Panc1 (cell line): ENCODE measurements around the gene LAIR2. TPM values are rescaled to one million over a fixed set of nuclear protein-coding genes. Genes with fewer than 3 reads are reported as not detected.

ENCODE experiments used
- ATAC-seq: fragments of 200-7000 bp; cut with Tn5 transposase; 2 replicates; pipeline ENCODE4 v1.9.1; 2020; ENCODE audit warnings: mild to moderate bottlenecking, moderate library complexity
- BruUV-seq: library from RNA; stranded (reverse); fragments of 400-500 nt; replicated peaks from 2 replicates; lab custom pipeline; 2021; lab: Mats Ljungman, UMichigan
- CTCF ChIA-PET: fragments of 300-600 bp; sonication (Branson Sonifier 250); formaldehyde crosslinking; loops from one replicate; lab custom pipeline; 2022; ENCODE audit warnings: antibody characterized with exemption; lab: Charles Lee
- POLR2A ChIA-PET: fragments of 300-600 bp; sonication (Branson Sonifier 250); formaldehyde crosslinking; loops from one replicate; lab custom pipeline; 2022; ENCODE audit warnings: antibody characterized with exemption; lab: Charles Lee
- DNase-seq: peaks from one replicate; pipeline ENCODE4 v3.0.0-alpha.2; 2010; ENCODE audit warnings: low read depth, low spot score
- H3K27ac ChIP-seq: 2 replicates; pipeline ENCODE4 v1.5.1; 2011; ENCODE audit warnings: mild to moderate bottlenecking, low read length, inconsistent platforms
- H3K27me3 ChIP-seq: fragments of 200-500 bp; sonication (Bioruptor generic); 2 replicates; pipeline ENCODE4 v1.6.0; 2014; ENCODE audit warnings: low read length, inconsistent platforms; ENCODE audit not compliant: control insufficient read depth, insufficient read depth
- H3K36me3 ChIP-seq: fragments of 200-500 bp; sonication (Bioruptor generic); 2 replicates; pipeline ENCODE4 v1.5.1; 2014; ENCODE audit warnings: inconsistent platforms, mild to moderate bottlenecking, low read length, moderate library complexity; ENCODE audit not compliant: control insufficient read depth, insufficient read depth
- H3K4me1 ChIP-seq: 2 replicates; pipeline ENCODE4 v1.5.1; 2011; ENCODE audit warnings: inconsistent platforms, mild to moderate bottlenecking, low read length, moderate library complexity; ENCODE audit not compliant: control insufficient read depth, insufficient read depth
- H3K4me3 ChIP-seq, 2 experiments: 2 replicates each; pipeline ENCODE4 v1.5.1; 2011 to 2012; ENCODE audit warnings: low read depth in 2 of 2, low read length in 2 of 2, mild to moderate bottlenecking in 2 of 2, inconsistent platforms in 1 of 2, moderate library complexity in 1 of 2
- H3K9me3 ChIP-seq: fragments of 200-500 bp; sonication (Bioruptor generic); 2 replicates; pipeline ENCODE4 v1.5.1; 2014; ENCODE audit warnings: low read depth, mild to moderate bottlenecking, inconsistent platforms, low read length, moderate library complexity; ENCODE audit not compliant: control insufficient read depth, insufficient read depth
- POLR2AphosphoS5 ChIP-seq: IDR thresholded peaks from 2 replicates; pipeline ENCODE4 v1.6.1; 2012; ENCODE audit warnings: mild to moderate bottlenecking, low read depth, low read length, moderate library complexity
- REST ChIP-seq, 2 experiments: IDR thresholded peaks; 2 replicates each; pipeline ENCODE4 v1.6.1; 2011 to 2012; ENCODE audit warnings: low read depth in 2 of 2, control low read depth in 1 of 2, low read length in 1 of 2, mild to moderate bottlenecking in 1 of 2, moderate library complexity in 1 of 2; ENCODE audit not compliant: insufficient read depth in 1 of 2
- SIN3A ChIP-seq: IDR thresholded peaks from 2 replicates; pipeline ENCODE4 v1.6.1; 2012; ENCODE audit warnings: low read depth, mild to moderate bottlenecking, low read length, moderate library complexity, borderline replicate concordance; ENCODE audit not compliant: insufficient read depth
- TCF7L2 ChIP-seq: IDR thresholded peaks from 2 replicates; pipeline ENCODE4 v1.6.1; 2011; ENCODE audit warnings: mild to moderate bottlenecking, low read depth, low read length, inconsistent platforms
- in situ Hi-C: cut with HindIII; loops from 2 replicates; pipeline ENCODE4 v1.10.0; 2016; ENCODE audit warnings: low sequenced_read_pairs, low pct_unique_long_range_greater_than_20kb
- intact Hi-C: fragments of 100-400 bp; cut with micrococcal nuclease; formaldehyde crosslinking; loops from one replicate; pipeline ENCODE4 v1.10.0; 2022; ENCODE audit not compliant: unreplicated experiment
- total RNA-seq: library from RNA; stranded (reverse); gene quantifications from one replicate; pipeline ENCODE4 v1.2.1, GENCODE V29; 2021; ENCODE audit not compliant: unreplicated experiment
- TF ChIP-seq, protein P1 (sequence below): fragments of 450-650 bp; IDR thresholded peaks from 2 replicates; pipeline ENCODE4 v1.5.1; 2017; ENCODE audit warnings: mild to moderate bottlenecking

Gene LAIR2
- total RNA-seq, 1 experiment from 2014 or later: not detected

- CTCF ChIA-PET: no interaction called here
- Histone ChIP-seq H3K27ac (no peak overlapping the region), H3K36me3 (no peaks in the 10 kb centered on the region), H3K4me3 (no peak overlapping the region), H3K4me1 (no peaks in the 10 kb centered on the region), H3K27me3 (no peaks in the 10 kb centered on the region; the same call in 1 of the 2 replicates), H3K9me3 (no peaks in the 10 kb centered on the region)
- no peak for TF ChIP-seq SIN3A
- no peak for TF ChIP-seq TCF7L2
- no peak for TF ChIP-seq POLR2AphosphoS5
- TF ChIP-seq, protein P1, sequence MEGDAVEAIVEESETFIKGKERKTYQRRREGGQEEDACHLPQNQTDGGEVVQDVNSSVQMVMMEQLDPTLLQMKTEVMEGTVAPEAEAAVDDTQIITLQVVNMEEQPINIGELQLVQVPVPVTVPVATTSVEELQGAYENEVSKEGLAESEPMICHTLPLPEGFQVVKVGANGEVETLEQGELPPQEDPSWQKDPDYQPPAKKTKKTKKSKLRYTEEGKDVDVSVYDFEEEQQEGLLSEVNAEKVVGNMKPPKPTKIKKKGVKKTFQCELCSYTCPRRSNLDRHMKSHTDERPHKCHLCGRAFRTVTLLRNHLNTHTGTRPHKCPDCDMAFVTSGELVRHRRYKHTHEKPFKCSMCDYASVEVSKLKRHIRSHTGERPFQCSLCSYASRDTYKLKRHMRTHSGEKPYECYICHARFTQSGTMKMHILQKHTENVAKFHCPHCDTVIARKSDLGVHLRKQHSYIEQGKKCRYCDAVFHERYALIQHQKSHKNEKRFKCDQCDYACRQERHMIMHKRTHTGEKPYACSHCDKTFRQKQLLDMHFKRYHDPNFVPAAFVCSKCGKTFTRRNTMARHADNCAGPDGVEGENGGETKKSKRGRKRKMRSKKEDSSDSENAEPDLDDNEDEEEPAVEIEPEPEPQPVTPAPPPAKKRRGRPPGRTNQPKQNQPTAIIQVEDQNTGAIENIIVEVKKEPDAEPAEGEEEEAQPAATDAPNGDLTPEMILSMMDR: no peak
- TF ChIP-seq REST (IDR thresholded peaks at IDR 0.05; ENCODE audit: insufficient read depth in 1 of 2, low read depth in 2 of 2, low read length in 1 of 2): no peak
- ATAC-seq (no peak), DNase-seq (no peak)
- POLR2A ChIA-PET: interaction anchor here (0.5 kb wide), 1 partner anchor 1076 kb away, joined by 3 read pairs; the partner anchor contains the start of gene ZNF784
- intact Hi-C loops: no loop called here
- in situ Hi-C loops: no loop called here
- BruUV-seq: no TSS peak
These were observed 46.2 kb downstream of the LAIR2 start for GRCh38 chr19:54548806-54549205.

GRCh38 chr19:54549224-54549623 is 46.6 kb downstream of the LAIR2 start:
- POLR2A ChIA-PET: interaction anchor here (0.5 kb wide), 1 partner anchor 1075 kb away, joined by 3 read pairs; the partner anchor contains the start of gene ZNF784
- Histone ChIP-seq H3K4me1 (no peaks in the 10 kb centered on the region), H3K36me3 (no peaks in the 10 kb centered on the region), H3K27me3 (no peaks in the 10 kb centered on the region), H3K4me3 (no peak overlapping the region), H3K9me3 (no peaks in the 10 kb centered on the region), H3K27ac (no peak overlapping the region)
- DNase-seq (no peak), ATAC-seq (no peak)
- intact Hi-C loops (no loop called here), in situ Hi-C loops (no loop called here)
- CTCF ChIA-PET: no interaction called here
- TF ChIP-seq, protein P1: no peak
- TF ChIP-seq POLR2AphosphoS5: no peak
- no TSS peak for BruUV-seq
